PFSK-1 (cell line): ENCODE measurements around the gene GLYATL3.

ENCODE experiments used
- FOXP2 ChIP-seq: optimal IDR thresholded peaks from 2 replicates; pipeline ENCODE3; 2011; ENCODE audit warnings: borderline replicate concordance, control low read depth, inconsistent platforms; ENCODE audit not compliant: insufficient read depth; ENCODE audit errors: extremely low read length, extremely low read depth
- POLR2AphosphoS5 ChIP-seq: IDR thresholded peaks from 2 replicates; pipeline ENCODE4 v1.6.1; 2012; ENCODE audit warnings: low read depth, mild to moderate bottlenecking, control low read depth, low read length, moderate library complexity
- SIN3A ChIP-seq: IDR thresholded peaks from 2 replicates; pipeline ENCODE4 v1.6.1; 2012; ENCODE audit warnings: mild to moderate bottlenecking, low read length, moderate library complexity, borderline replicate concordance; ENCODE audit not compliant: insufficient read depth
- TAF1 ChIP-seq: IDR thresholded peaks from 2 replicates; pipeline ENCODE4 v1.6.1; 2012; ENCODE audit warnings: low read length, control low read depth, borderline replicate concordance; ENCODE audit not compliant: insufficient read depth
- TF ChIP-seq, protein P1 (sequence below), 2 experiments: IDR thresholded peaks; 2 replicates each; pipeline versions ENCODE4 v1.6.1 to v1.8.0; 2011 to 2012; ENCODE audit warnings: low read depth in 2 of 2, low read length in 2 of 2, control low read depth in 1 of 2, inconsistent platforms in 1 of 2, mild to moderate bottlenecking in 1 of 2, moderate library complexity in 1 of 2; ENCODE audit not compliant: insufficient read depth in 1 of 2

GLYATL3 gene

DNA sequence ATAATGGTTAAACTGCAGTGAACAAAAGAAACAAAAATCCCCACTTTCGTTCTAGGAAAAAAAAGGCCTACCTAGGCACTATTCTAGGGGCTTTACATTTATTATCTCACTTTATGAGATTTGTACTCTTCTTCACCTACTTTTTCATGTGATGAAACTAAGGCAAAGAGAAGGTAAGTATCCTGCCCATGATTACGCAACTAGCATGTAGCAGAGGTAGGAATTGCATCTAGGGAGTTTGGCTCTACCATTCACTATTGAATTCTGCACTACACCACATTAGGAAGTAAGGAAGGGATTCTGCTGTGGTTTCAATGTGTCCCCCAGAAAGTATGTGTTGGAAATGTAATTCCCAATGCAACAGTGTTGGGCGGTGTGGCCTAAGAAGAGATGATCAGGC, 39.4 kb downstream of the GLYATL3 start:
- no peak for TF ChIP-seq TAF1
- TF ChIP-seq SIN3A = no peak
- TF ChIP-seq, protein P1, sequence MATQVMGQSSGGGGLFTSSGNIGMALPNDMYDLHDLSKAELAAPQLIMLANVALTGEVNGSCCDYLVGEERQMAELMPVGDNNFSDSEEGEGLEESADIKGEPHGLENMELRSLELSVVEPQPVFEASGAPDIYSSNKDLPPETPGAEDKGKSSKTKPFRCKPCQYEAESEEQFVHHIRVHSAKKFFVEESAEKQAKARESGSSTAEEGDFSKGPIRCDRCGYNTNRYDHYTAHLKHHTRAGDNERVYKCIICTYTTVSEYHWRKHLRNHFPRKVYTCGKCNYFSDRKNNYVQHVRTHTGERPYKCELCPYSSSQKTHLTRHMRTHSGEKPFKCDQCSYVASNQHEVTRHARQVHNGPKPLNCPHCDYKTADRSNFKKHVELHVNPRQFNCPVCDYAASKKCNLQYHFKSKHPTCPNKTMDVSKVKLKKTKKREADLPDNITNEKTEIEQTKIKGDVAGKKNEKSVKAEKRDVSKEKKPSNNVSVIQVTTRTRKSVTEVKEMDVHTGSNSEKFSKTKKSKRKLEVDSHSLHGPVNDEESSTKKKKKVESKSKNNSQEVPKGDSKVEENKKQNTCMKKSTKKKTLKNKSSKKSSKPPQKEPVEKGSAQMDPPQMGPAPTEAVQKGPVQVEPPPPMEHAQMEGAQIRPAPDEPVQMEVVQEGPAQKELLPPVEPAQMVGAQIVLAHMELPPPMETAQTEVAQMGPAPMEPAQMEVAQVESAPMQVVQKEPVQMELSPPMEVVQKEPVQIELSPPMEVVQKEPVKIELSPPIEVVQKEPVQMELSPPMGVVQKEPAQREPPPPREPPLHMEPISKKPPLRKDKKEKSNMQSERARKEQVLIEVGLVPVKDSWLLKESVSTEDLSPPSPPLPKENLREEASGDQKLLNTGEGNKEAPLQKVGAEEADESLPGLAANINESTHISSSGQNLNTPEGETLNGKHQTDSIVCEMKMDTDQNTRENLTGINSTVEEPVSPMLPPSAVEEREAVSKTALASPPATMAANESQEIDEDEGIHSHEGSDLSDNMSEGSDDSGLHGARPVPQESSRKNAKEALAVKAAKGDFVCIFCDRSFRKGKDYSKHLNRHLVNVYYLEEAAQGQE (IDR thresholded peaks at IDR 0.05; ENCODE audit: insufficient read depth in 1 of 2, low read depth in 2 of 2, low read length in 2 of 2) = no peak
- TF ChIP-seq POLR2AphosphoS5 = no peak
- TF ChIP-seq FOXP2 = no peak

DNA sequence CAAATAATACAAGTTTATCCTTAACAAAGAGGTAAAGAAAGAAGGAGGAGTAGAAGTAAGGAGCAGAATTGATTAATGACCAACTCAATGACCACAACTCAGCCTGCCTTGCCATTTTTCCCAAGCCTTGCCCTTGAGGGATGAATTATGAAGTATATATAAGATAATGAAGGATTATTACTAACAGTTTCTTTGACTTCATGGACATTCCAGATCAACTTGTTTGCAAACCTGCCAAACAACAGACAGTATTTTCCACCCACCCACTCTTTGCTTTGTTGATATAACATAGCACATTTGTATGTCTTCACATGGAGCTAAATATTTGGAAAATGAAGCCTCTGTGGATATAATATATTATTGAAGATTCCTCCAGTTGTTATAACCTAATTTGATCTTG, 40.9 kb downstream of the GLYATL3 start:
- TF ChIP-seq SIN3A (no peak), TAF1 (no peak), FOXP2 (no peak), POLR2AphosphoS5 (no peak)
- TF ChIP-seq, protein P1 (IDR thresholded peaks at IDR 0.05; ENCODE audit: insufficient read depth in 1 of 2, low read depth in 2 of 2, low read length in 2 of 2) = no peak

DNA sequence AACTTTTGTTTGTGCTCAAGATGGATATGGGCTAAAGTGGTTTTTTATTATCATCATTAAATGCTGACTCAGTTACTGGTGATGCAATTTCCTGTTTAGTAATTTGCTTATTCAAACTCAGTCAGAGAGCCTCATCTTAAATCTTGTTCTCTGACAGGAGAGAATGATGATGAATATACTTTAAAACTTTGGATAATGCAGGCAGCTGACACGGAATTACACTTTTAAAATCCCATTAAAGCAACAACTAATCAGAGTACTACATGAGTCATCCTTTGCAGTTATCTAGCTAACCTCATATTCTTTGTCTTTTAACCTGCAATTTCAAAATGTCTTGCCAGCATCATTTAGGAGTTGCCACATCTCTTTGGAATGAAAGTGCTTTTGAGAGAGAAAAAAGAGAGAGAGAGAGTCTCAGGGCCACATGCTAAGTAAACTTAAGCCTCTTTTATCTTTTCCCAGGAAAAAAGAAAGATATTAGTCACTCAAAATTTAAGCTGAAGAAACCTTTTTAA, 41.5 kb downstream of the GLYATL3 start:
- TF ChIP-seq, protein P1 (IDR thresholded peaks at IDR 0.05; ENCODE audit: insufficient read depth in 1 of 2, low read depth in 2 of 2, low read length in 2 of 2) = no peak
- no peak for TF ChIP-seq TAF1
- TF ChIP-seq POLR2AphosphoS5 = no peak
- TF ChIP-seq SIN3A = no peak

DNA sequence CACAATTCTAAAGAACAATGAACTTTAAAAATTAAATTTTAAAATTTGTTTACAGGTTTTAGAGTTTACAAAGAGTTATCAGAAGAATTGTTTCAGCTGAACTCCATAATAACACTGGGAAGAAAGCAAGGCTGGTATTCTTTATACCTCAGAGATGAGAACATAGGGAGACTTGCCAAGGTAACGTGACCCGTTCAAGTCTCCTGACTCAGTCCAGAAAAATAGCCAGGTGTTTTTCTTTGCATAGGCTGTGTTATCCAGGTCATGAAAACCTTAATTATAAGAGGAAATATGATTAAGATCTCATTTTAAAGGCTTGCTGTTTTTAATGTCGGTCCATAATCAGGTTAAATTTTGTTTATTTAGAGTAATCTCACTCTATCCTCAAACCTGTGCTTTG, 42.2 kb downstream of the GLYATL3 start:
- TF ChIP-seq POLR2AphosphoS5 = no peak
- no peak for TF ChIP-seq FOXP2
- TF ChIP-seq, protein P1 (IDR thresholded peaks at IDR 0.05; ENCODE audit: insufficient read depth in 1 of 2, low read depth in 2 of 2, low read length in 2 of 2) = no peak
- no peak for TF ChIP-seq TAF1
- no peak for TF ChIP-seq SIN3A
